Measurements from ENCODE around the gene LDLRAP1. TPM values are rescaled to one million over a fixed set of nuclear protein-coding genes. Genes with fewer than 3 reads are reported as not detected.

Gene LDLRAP1
- total and polyA plus RNA-seq, 4 experiments from 2014 or later: 201 to 306 (median 222) TPM

- peaks cover 0 to 6% (median 0%) of the 10 kb centered on the region in 8 donors for H3K9me3 Mint-ChIP-seq
- no peaks in the 10 kb centered on the region for H3K36me3 Mint-ChIP-seq
- no peaks in the 10 kb centered on the region for H3K4me1 ChIP-seq (ENCODE audit: insufficient read depth, low read length)
- POLR2A ChIA-PET (ENCODE audit: partially characterized antibody): no interaction called here
- H3K27me3 ChIP-seq (ENCODE audit: insufficient read depth, low read length): no peaks in the 10 kb centered on the region
- no peak overlapping the region for H3K4me3 ChIP-seq (ENCODE audit: low read length in 2 of 2)
- DNase-seq: no peak
- intact Hi-C loops (cut with micrococcal nuclease): no loop called here
- peaks cover 0 to 1% (median 0%) of the 10 kb centered on the region in 4 donors for H3K4me1 Mint-ChIP-seq
- H3K36me3 ChIP-seq (ENCODE audit: insufficient read depth, low read length): no peaks in the 10 kb centered on the region
- CTCF ChIA-PET (ENCODE audit: partially characterized antibody): interaction anchor here (9.3 kb wide), 1 partner anchor 11 kb away, joined by 236 read pairs; no protein-coding TSS in a partner anchor
- H3K4me3 Mint-ChIP-seq: no peak overlapping the region
- peaks cover 0 to 2% of the 10 kb centered on the region in 2 donors for H3K27me3 Mint-ChIP-seq
- H3K9me3 ChIP-seq (ENCODE audit: control insufficient read depth in 1 of 2, low read length in 2 of 2): no peaks in the 10 kb centered on the region
- H3K27ac ChIP-seq (ENCODE audit: low read depth, low read length): no peak overlapping the region
- no peak overlapping the region for H3K27ac Mint-ChIP-seq
Observed at GRCh38 chr1:25515033-25515432, 28.4 kb upstream of the LDLRAP1 start.

- Mint-ChIP-seq H3K36me3 (no peaks in the 10 kb centered on the region), H3K4me1 (peaks cover 5 to 10% (median 8%) of the 10 kb centered on the region in 4 donors), H3K9me3 (peaks cover 0 to 6% (median 0%) of the 10 kb centered on the region in 8 donors), H3K27me3 (peaks cover 0 to 2% of the 10 kb centered on the region in 2 donors), H3K27ac (no peak overlapping the region), H3K4me3 (no peak overlapping the region)
- POLR2A ChIA-PET (ENCODE audit: partially characterized antibody): interaction anchor here (0.6 kb wide), 1 partner anchor 285 kb away, joined by 3 read pairs; no protein-coding TSS in a partner anchor
- Histone ChIP-seq H3K4me1 (ENCODE audit: insufficient read depth, low read length) (peaks cover 5% of the 10 kb centered on the region), H3K27me3 (ENCODE audit: insufficient read depth, low read length) (no peaks in the 10 kb centered on the region), H3K27ac (ENCODE audit: low read depth, low read length) (no peak overlapping the region), H3K9me3 (ENCODE audit: control insufficient read depth in 1 of 2, low read length in 2 of 2) (no peaks in the 10 kb centered on the region), H3K36me3 (ENCODE audit: insufficient read depth, low read length) (no peaks in the 10 kb centered on the region), H3K4me3 (ENCODE audit: low read length in 2 of 2) (no peak overlapping the region)
- CTCF ChIA-PET (ENCODE audit: partially characterized antibody): interaction anchor here (0.9 to 9.3 kb wide), 5 partner anchors 13 to 293 kb away, joined by 4 to 236 read pairs (median 4); no protein-coding TSS in a partner anchor
- intact Hi-C loops (cut with micrococcal nuclease): no loop called here
- no peak for DNase-seq
Observed at GRCh38 chr1:25516686-25517085, 26.7 kb upstream of the LDLRAP1 start.

DNA sequence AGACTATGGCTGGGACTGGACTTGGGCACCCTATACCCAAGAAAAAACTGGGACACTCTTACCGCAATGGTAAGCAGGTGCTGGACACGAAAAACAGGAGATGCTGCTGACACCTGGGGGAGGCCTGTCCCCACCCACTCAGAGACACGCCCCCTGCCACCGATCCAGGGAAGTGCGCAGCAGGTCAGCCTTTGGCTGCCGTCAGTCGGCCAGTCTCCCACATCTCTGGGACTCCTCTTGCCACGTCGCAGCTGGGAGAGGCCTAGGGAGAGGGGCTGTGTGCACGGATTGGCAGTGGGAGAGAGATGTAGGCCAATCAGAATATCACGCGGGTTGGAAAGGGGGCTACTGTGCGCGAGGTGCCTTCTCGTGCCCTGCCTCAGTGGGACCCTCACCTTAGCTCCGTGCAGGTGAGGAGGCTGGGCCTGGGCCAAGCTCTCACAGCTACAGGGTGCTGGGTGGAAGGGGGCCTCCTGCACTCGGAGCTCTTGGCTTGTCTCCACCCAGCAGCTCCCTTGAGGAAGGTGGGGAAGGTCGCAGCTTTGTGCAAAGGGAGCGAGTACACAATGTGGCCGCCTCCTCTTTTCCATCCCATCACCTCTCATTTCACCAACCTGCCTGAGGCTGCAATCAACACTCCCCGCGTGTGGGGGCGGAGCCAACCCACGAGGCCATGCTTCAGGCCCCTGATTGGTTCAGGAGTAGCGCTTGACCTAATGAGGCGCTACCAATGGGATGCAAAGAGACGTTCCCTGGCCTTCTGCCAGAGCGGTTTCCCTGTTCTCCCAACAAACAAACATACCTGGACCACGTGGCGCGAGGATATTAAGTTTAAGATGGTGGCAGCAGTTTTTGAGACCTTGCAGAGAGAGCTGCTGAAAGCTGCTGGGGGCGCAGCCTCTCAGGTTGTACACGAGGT lies 25.7 kb upstream of the LDLRAP1 start:
- Mint-ChIP-seq H3K27me3 (peaks cover 0 to 2% of the 10 kb centered on the region in 2 donors), H3K27ac (peak overlapping the region in 1 of 7 donors; percentile 9), H3K4me3 (no peak overlapping the region), H3K9me3 (peaks cover 0 to 6% (median 0%) of the 10 kb centered on the region in 8 donors), H3K36me3 (no peaks in the 10 kb centered on the region), H3K4me1 (peaks cover 5 to 10% (median 8%) of the 10 kb centered on the region in 4 donors)
- no peak for DNase-seq
- H3K4me3 ChIP-seq (ENCODE audit: low read length in 2 of 2): no peak overlapping the region
- ChIA-PET POLR2A (ENCODE audit: partially characterized antibody) (interaction anchor here (0.6 to 3.3 kb wide), 2 partner anchors 13 to 284 kb away, joined by 3 to 31 read pairs; no protein-coding TSS in a partner anchor), CTCF (ENCODE audit: partially characterized antibody) (interaction anchor here (9.3 kb wide), 1 partner anchor 14 kb away, joined by 236 read pairs; no protein-coding TSS in a partner anchor)
- intact Hi-C loops (cut with micrococcal nuclease): no loop called here
- peaks cover 5% of the 10 kb centered on the region for H3K4me1 ChIP-seq (ENCODE audit: insufficient read depth, low read length)
- H3K36me3 ChIP-seq (ENCODE audit: insufficient read depth, low read length): no peaks in the 10 kb centered on the region
- no peak overlapping the region for H3K27ac ChIP-seq (ENCODE audit: low read depth, low read length)
- no peaks in the 10 kb centered on the region for H3K27me3 ChIP-seq (ENCODE audit: insufficient read depth, low read length)
- no peaks in the 10 kb centered on the region for H3K9me3 ChIP-seq (ENCODE audit: control insufficient read depth in 1 of 2, low read length in 2 of 2)

DNA sequence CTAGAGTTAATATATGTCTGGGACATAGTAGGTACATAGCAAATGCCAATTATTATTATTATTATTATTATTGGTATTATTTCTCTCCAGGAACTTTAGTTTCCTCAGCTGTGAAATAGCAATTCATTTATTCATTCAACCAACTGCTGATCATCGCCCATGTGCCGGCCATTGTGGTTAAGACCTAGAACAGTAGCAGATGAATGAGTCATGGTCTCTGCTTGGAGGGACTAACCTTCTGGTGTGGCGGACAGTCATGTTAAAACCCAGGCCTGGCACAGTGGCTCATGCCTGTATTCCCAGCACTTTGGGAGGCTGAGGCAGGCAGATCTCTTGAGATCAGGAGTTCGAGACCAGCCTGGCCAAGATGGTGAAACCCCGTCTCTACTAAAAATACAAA lies 23.8 kb upstream of the LDLRAP1 start:
- Histone ChIP-seq H3K9me3 (ENCODE audit: control insufficient read depth in 1 of 2, low read length in 2 of 2) (no peaks in the 10 kb centered on the region), H3K27me3 (ENCODE audit: insufficient read depth, low read length) (no peaks in the 10 kb centered on the region), H3K4me3 (ENCODE audit: low read length in 2 of 2) (no peak overlapping the region), H3K27ac (ENCODE audit: low read depth, low read length) (no peak overlapping the region), H3K4me1 (ENCODE audit: insufficient read depth, low read length) (peaks cover 5% of the 10 kb centered on the region), H3K36me3 (ENCODE audit: insufficient read depth, low read length) (no peaks in the 10 kb centered on the region)
- no peak for DNase-seq
- CTCF ChIA-PET (ENCODE audit: partially characterized antibody): interaction anchor here (0.7 to 9.3 kb wide), 15 partner anchors 9 to 292 kb away, joined by 3 to 236 read pairs (median 6); no protein-coding TSS in a partner anchor
- Mint-ChIP-seq H3K27me3 (peaks cover 0 to 2% of the 10 kb centered on the region in 2 donors), H3K36me3 (no peaks in the 10 kb centered on the region), H3K4me3 (no peak overlapping the region), H3K27ac (no peak overlapping the region), H3K4me1 (peaks cover 5 to 10% (median 8%) of the 10 kb centered on the region in 4 donors), H3K9me3 (no peaks in the 10 kb centered on the region)
- intact Hi-C loops (cut with micrococcal nuclease): loop anchor here (1.0 kb wide), 3 partner anchors 15 to 291 kb away; no protein-coding TSS in a partner anchor
- POLR2A ChIA-PET (ENCODE audit: partially characterized antibody): interaction anchor here (3.3 kb wide), 1 partner anchor 15 kb away, joined by 31 read pairs; no protein-coding TSS in a partner anchor

DNA sequence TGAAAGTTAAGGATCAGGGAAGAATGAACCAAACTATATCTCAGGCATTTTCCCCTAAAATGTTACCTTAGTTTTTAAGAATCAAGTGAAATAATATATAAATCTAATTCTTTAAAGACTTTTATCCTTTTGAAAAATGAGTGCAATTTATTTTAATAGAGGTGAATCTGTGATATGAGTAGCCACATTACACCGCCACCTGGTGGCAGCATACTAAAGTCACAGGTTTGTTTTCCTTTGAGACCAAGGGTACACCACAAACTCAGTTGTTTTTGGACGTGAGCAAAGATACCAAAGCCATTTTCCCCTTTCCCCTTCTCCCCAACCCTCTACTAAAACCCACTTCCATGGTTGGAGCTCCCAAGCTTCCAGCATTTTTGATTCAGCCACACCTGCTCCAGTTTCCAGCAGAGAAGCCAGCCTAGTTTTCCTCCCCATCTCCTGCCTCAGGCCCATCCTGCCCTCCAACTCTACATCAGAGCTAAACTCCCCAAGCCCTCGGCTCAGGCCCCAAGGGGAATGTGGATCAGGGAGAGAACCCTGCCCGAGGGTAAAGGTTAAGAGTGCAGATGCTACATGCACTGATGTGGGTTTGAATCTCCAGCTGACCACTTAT lies 22.9 kb upstream of the LDLRAP1 start:
- Mint-ChIP-seq H3K36me3 (no peaks in the 10 kb centered on the region), H3K9me3 (peaks cover 0 to 4% (median 0%) of the 10 kb centered on the region in 8 donors), H3K27ac (peak overlapping the region in 5 of 7 donors; percentile 68 to 84 (median 78)), H3K27me3 (peaks cover 0 to 2% of the 10 kb centered on the region in 2 donors), H3K4me3 (no peak overlapping the region), H3K4me1 (peaks cover 6 to 10% (median 8%) of the 10 kb centered on the region in 4 donors)
- ChIA-PET CTCF (ENCODE audit: partially characterized antibody) (interaction anchor here (0.7 to 9.3 kb wide), 30 partner anchors 8 to 291 kb away, joined by 3 to 236 read pairs (median 4); partner anchors contain the start of gene LDLRAP1), POLR2A (ENCODE audit: partially characterized antibody) (interaction anchor here (0.8 to 3.3 kb wide), 6 partner anchors 15 to 290 kb away, joined by 3 to 31 read pairs (median 4); partner anchors contain the start of genes MACO1 and SELENON)
- Histone ChIP-seq H3K36me3 (ENCODE audit: insufficient read depth, low read length) (no peaks in the 10 kb centered on the region), H3K27ac (ENCODE audit: low read depth, low read length) (no peak overlapping the region), H3K9me3 (ENCODE audit: control insufficient read depth in 1 of 2, low read length in 2 of 2) (no peaks in the 10 kb centered on the region), H3K4me3 (ENCODE audit: low read length in 2 of 2) (no peak overlapping the region), H3K27me3 (ENCODE audit: insufficient read depth, low read length) (no peaks in the 10 kb centered on the region), H3K4me1 (ENCODE audit: insufficient read depth, low read length) (peaks cover 5% of the 10 kb centered on the region)
- intact Hi-C loops (cut with micrococcal nuclease): loop anchor here (1.0 kb wide), 3 partner anchors 16 to 290 kb away; no protein-coding TSS in a partner anchor
- peak; percentile 61 to 66 (median 62) for DNase-seq

GRCh38 chr1:25522031-25522655 lies 21.3 kb upstream of the LDLRAP1 start:
- intact Hi-C loops (cut with micrococcal nuclease): no loop called here

More at GRCh38 chr1:25522031-25522655, 21.3 kb upstream of the LDLRAP1 start:
- H3K9me3 Mint-ChIP-seq: peaks cover 0 to 4% (median 0%) of the 10 kb centered on the region in 8 donors
- Histone ChIP-seq H3K36me3 (ENCODE audit: insufficient read depth, low read length) (no peaks in the 10 kb centered on the region), H3K9me3 (ENCODE audit: control insufficient read depth in 1 of 2, low read length in 2 of 2) (no peaks in the 10 kb centered on the region), H3K27me3 (ENCODE audit: insufficient read depth, low read length) (no peaks in the 10 kb centered on the region), H3K27ac (ENCODE audit: low read depth, low read length) (no peak overlapping the region), H3K4me1 (ENCODE audit: insufficient read depth, low read length) (peaks cover 5% of the 10 kb centered on the region), H3K4me3 (ENCODE audit: low read length in 2 of 2) (no peak overlapping the region)
- ChIA-PET POLR2A (ENCODE audit: partially characterized antibody) (no interaction called here), CTCF (ENCODE audit: partially characterized antibody) (interaction anchor here (1.2 to 9.3 kb wide), 5 partner anchors 18 to 288 kb away, joined by 3 to 236 read pairs (median 20); no protein-coding TSS in a partner anchor)
- no peaks in the 10 kb centered on the region for H3K36me3 Mint-ChIP-seq
- H3K4me3 Mint-ChIP-seq: no peak overlapping the region
- H3K27me3 Mint-ChIP-seq: peaks cover 0 to 2% of the 10 kb centered on the region in 2 donors
- H3K4me1 Mint-ChIP-seq: peaks cover 6 to 10% (median 8%) of the 10 kb centered on the region in 4 donors
- DNase-seq: no peak
- peak overlapping the region in 1 of 7 donors; percentile 36 for H3K27ac Mint-ChIP-seq
